Fibroblast of lung (primary cell): ENCODE results near the gene SAMD11. TPM values are rescaled to one million over a fixed set of nuclear protein-coding genes. Genes with fewer than 3 reads are reported as not detected.

Source experiments
- DNase-seq, 2 donors: peaks; one replicate each; pipeline versions ENCODE4 v3.0.0 to v3.0.0-alpha.2; 2010; ENCODE audit warnings: low read depth in 2 of 2
- H2AFZ ChIP-seq: 2 replicates; pipeline ENCODE4 v1.5.1; 2012; ENCODE audit warnings: low read length, control low read depth, inconsistent platforms
- H3K27ac ChIP-seq: 2 replicates; pipeline ENCODE4 v1.5.1; 2011; ENCODE audit warnings: low read length, control low read depth; ENCODE audit not compliant: insufficient read depth
- H3K27me3 ChIP-seq: 2 replicates; pipeline ENCODE4 v1.5.1; 2011; ENCODE audit warnings: mild to moderate bottlenecking, low read length; ENCODE audit not compliant: control insufficient read depth, insufficient read depth
- H3K36me3 ChIP-seq: 2 replicates; pipeline ENCODE4 v1.5.1; 2011; ENCODE audit warnings: low read length; ENCODE audit not compliant: control insufficient read depth, insufficient read depth
- H3K4me1 ChIP-seq: 2 replicates; pipeline ENCODE4 v1.5.1; 2011; ENCODE audit warnings: low read length; ENCODE audit not compliant: control insufficient read depth, insufficient read depth; ENCODE audit errors: extremely low read depth
- H3K4me2 ChIP-seq: 2 replicates; pipeline ENCODE4 v1.5.1; 2011; ENCODE audit warnings: low read length, control low read depth; ENCODE audit not compliant: insufficient read depth; ENCODE audit errors: extremely low read depth
- H3K4me3 ChIP-seq, 4 experiments: fragments of 200-600 bp in 1 of 4; sonication (generic) in 1 of 4; replicated peaks in 1 of 4; 2 replicates each; pipeline ENCODE4 v1.5.1; 2011 to 2016; ENCODE audit warnings: low read length in 4 of 4, low read depth in 3 of 4, mild to moderate bottlenecking in 3 of 4, control low read depth in 2 of 4, inconsistent platforms in 1 of 4, mixed read lengths in 1 of 4; ENCODE audit not compliant: insufficient read depth in 1 of 4; ENCODE audit errors: control extremely low read depth in 1 of 4
- H3K79me2 ChIP-seq: 2 replicates; pipeline ENCODE4 v1.5.1; 2012; ENCODE audit warnings: mild to moderate bottlenecking, low read length, inconsistent platforms; ENCODE audit not compliant: control insufficient read depth, insufficient read depth
- H3K9ac ChIP-seq: 2 replicates; pipeline ENCODE4 v1.5.1; 2011; ENCODE audit warnings: mild to moderate bottlenecking, low read length, control low read depth; ENCODE audit not compliant: insufficient read depth
- H3K9me3 ChIP-seq: 2 replicates; pipeline ENCODE4 v1.5.1; 2012; ENCODE audit warnings: low read depth, low read length; ENCODE audit not compliant: control insufficient read depth, insufficient read depth
- H4K20me1 ChIP-seq: 2 replicates; pipeline ENCODE4 v1.5.1; 2011; ENCODE audit warnings: low read length; ENCODE audit not compliant: control insufficient read depth, insufficient read depth; ENCODE audit errors: extremely low read depth
- EZH2 ChIP-seq: IDR thresholded peaks from 2 replicates; pipeline ENCODE4 v1.5.1; 2012; ENCODE audit warnings: low read length, control low read depth, mild to moderate bottlenecking; ENCODE audit errors: missing control alignments
- polyA plus RNA-seq, 2 donors: library from polyadenylated mRNA; depleted of rRNA in 1 of 2; stranded (reverse) in 1 of 2; unstranded in 1 of 2; fragments of >200 nt; gene quantifications; 2 replicates each; pipeline ENCODE4 v1.2.1, GENCODE V29; 2011 to 2012; ENCODE audit warnings: missing spikeins in 1 of 2
- total RNA-seq: library from RNA; depleted of rRNA; stranded (reverse); fragments of >200 nt; gene quantifications from 2 replicates; pipeline ENCODE4 v1.2.1, GENCODE V29; 2014
- TF ChIP-seq, protein P1 (sequence below), 2 donors: IDR thresholded peaks in 1 of 2; conservative IDR thresholded peaks in 1 of 2; 1 replicate in 1 of 2; 2 replicates in 1 of 2; pipeline ENCODE4 v1.5.1; 2011 to 2012; ENCODE audit warnings: low read length in 2 of 2, control low read depth in 1 of 2, inconsistent platforms in 1 of 2, low read depth in 1 of 2, mild to moderate bottlenecking in 1 of 2

The SAMD11 gene
- total and polyA plus RNA-seq, 2 donors (not counting 1 experiment from before 2014, with no cell fraction given), result 0.40 to 3.8 TPM

DNA sequence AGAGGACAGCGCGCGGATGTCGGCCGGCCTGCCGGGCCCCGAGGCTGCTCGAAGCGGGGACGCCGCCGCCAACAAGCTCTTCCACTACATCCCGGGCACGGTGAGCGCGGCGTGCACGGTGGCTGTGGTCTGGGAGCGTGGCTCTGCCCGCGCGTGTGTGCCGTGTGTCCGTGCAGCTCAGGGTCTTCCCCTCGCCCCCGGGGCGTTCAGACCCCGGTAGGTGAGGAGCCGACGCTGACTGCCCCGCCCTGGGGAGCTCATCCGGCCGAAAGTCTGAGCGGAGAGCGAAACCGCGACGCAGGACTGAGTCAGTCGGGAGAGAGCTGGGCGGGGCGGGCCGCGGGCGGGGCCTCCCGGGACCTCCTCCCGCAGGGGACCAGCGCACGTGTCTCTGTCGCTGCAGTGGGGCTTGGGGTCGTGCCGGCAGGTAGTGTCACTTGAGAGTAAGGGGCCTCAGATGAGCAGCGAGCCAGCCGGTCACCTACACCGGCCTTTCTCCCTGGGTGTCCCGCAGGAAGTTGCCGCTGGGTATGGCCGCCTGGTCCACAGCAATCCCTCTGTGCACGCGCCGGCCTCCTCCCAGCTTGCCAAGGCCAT, 43.1 kb downstream of the SAMD11 start:
- Histone ChIP-seq H3K36me3 (peaks cover 10% of the 10 kb centered on the region), H3K4me3 (peak overlapping the region; percentile 41 to 78 (median 70)), H3K79me2 (no peaks in the 10 kb centered on the region), H3K4me2 (peak overlapping the region; percentile 95), H3K27me3 (no peaks in the 10 kb centered on the region), H3K27ac (peak overlapping the region; percentile 90), H4K20me1 (no peaks in the 10 kb centered on the region), H3K4me1 (peaks cover 5% of the 10 kb centered on the region), H2AFZ (peak overlapping the region; percentile 92), H3K9ac (peak overlapping the region; percentile 79), H3K9me3 (no peaks in the 10 kb centered on the region)
- DNase-seq, result peak; percentile 47 to 66
- no peak for TF ChIP-seq EZH2
- TF ChIP-seq, protein P1, sequence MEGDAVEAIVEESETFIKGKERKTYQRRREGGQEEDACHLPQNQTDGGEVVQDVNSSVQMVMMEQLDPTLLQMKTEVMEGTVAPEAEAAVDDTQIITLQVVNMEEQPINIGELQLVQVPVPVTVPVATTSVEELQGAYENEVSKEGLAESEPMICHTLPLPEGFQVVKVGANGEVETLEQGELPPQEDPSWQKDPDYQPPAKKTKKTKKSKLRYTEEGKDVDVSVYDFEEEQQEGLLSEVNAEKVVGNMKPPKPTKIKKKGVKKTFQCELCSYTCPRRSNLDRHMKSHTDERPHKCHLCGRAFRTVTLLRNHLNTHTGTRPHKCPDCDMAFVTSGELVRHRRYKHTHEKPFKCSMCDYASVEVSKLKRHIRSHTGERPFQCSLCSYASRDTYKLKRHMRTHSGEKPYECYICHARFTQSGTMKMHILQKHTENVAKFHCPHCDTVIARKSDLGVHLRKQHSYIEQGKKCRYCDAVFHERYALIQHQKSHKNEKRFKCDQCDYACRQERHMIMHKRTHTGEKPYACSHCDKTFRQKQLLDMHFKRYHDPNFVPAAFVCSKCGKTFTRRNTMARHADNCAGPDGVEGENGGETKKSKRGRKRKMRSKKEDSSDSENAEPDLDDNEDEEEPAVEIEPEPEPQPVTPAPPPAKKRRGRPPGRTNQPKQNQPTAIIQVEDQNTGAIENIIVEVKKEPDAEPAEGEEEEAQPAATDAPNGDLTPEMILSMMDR (conservative IDR thresholded peaks at IDR 0.05 in 1 of 2, IDR thresholded peaks at IDR 0.05 in 1 of 2; ENCODE audit: low read depth in 1 of 2, low read length in 2 of 2), result no peak

DNA sequence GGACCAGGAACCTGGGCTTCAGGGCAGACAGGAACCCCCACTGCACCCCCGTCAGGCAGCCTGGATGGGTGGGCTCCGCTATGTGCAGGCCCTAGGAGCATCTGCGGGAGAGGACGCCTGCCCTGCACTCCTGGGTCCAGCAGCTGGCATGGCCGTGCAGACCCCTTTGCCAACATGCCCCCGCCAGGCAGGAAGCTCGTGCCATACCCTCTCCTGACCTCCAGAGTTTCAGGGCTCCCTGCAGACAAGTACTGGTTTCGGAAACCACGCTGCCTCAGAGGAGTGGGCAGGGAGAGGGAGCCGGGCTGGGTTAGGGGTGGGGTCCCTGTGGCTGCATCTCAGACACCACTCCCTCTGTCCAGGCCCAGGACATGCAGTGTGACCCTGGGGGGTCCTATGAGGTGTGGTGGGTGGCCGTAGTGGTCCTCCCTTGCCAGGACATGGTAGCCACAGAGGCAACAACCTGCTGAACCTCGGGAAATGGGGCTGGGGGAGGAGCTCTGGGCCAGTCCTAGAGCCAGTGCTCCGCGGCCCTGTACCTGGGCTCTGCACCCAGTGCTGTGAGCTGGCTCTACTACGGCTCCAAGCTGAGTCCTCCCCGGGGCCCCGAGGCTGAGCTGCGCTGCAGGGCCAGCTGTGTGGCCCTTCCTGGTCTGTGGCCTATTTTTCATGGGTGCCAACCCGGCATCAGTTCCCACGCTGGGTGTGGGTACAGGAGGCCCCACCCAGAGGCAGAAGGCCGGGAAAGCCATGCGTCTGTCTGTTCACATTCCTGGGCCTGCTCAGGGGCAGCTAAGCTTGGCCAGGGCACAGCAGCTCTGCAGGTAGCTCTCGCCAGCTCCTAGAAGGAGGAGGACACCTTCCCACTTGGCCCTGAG, 44.0 kb downstream of the SAMD11 start:
- Histone ChIP-seq H3K4me1 (peaks cover 5% of the 10 kb centered on the region), H3K79me2 (no peaks in the 10 kb centered on the region), H2AFZ (no peak overlapping the region), H3K4me2 (no peak overlapping the region), H3K27ac (no peak overlapping the region), H3K36me3 (peaks cover 8% of the 10 kb centered on the region), H3K9ac (no peak overlapping the region), H4K20me1 (no peaks in the 10 kb centered on the region), H3K4me3 (no peak overlapping the region), H3K27me3 (no peaks in the 10 kb centered on the region), H3K9me3 (no peaks in the 10 kb centered on the region)
- TF ChIP-seq EZH2, result no peak
- DNase-seq, result no peak

DNA sequence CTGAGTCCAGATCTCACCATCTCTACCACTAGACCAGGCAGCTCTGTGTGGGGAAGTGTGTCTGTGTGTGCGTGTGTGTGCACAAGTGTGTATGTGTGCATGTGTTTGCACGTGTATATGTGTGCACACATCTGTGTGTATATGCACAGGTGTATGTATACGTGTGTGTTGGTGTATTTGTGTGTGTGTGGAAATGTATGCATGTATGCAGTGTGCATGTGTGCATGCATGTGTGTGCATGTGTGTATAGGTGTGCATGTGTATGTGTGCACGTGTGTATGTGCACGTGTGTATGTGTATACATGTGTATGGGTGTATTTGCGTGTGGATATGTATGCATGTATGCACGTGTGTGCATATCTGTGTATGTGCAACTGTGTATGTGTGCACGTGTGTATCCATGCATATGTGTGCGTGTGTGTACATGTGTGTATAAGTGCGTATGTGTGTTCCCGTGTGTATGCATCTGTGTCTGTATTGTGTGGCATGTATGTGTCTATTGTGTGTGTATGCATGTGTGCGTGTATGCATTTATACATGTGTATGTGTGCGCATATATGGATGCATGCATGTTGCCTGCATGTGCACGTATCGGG, 45.6 kb downstream of the SAMD11 start:
- no peak overlapping the region for H3K9ac ChIP-seq
- no peak overlapping the region for H3K4me2 ChIP-seq
- no peak for DNase-seq
- H3K4me1 ChIP-seq, result peaks cover 5% of the 10 kb centered on the region
- no peak overlapping the region for H3K4me3 ChIP-seq
- peaks cover 3% of the 10 kb centered on the region for H3K36me3 ChIP-seq
- TF ChIP-seq, protein P1 (conservative IDR thresholded peaks at IDR 0.05 in 1 of 2, IDR thresholded peaks at IDR 0.05 in 1 of 2; ENCODE audit: low read depth in 1 of 2, low read length in 2 of 2), result no peak
- TF ChIP-seq EZH2, result no peak
- no peak overlapping the region for H2AFZ ChIP-seq
- H3K9me3 ChIP-seq, result no peaks in the 10 kb centered on the region
- no peaks in the 10 kb centered on the region for H4K20me1 ChIP-seq
- no peaks in the 10 kb centered on the region for H3K79me2 ChIP-seq
- no peak overlapping the region for H3K27ac ChIP-seq
- H3K27me3 ChIP-seq, result no peaks in the 10 kb centered on the region
